ENCODE measurements around the gene OCA2. TPM values are rescaled to one million over a fixed set of nuclear protein-coding genes. Genes with fewer than 3 reads are reported as not detected.

Gene OCA2
- total and polyA plus RNA-seq, 11 donors: 0.04 to 0.10 (median 0.07) TPM; not detected in 8

- no peak overlapping the region for H3K27ac ChIP-seq
- 81 to 88% (median 86%) methylated on average over 10 of the region's 10 CpGs for WGBS, 4 donors
- no peak overlapping the region for H3K4me3 ChIP-seq
- no peak for ATAC-seq
- TF ChIP-seq, protein P1, sequence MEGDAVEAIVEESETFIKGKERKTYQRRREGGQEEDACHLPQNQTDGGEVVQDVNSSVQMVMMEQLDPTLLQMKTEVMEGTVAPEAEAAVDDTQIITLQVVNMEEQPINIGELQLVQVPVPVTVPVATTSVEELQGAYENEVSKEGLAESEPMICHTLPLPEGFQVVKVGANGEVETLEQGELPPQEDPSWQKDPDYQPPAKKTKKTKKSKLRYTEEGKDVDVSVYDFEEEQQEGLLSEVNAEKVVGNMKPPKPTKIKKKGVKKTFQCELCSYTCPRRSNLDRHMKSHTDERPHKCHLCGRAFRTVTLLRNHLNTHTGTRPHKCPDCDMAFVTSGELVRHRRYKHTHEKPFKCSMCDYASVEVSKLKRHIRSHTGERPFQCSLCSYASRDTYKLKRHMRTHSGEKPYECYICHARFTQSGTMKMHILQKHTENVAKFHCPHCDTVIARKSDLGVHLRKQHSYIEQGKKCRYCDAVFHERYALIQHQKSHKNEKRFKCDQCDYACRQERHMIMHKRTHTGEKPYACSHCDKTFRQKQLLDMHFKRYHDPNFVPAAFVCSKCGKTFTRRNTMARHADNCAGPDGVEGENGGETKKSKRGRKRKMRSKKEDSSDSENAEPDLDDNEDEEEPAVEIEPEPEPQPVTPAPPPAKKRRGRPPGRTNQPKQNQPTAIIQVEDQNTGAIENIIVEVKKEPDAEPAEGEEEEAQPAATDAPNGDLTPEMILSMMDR (IDR thresholded peaks at IDR 0.05): no peak
- no peak for TF ChIP-seq POLR2A (IDR thresholded peaks at IDR 0.05)
- H3K9me3 ChIP-seq: no peaks in the 10 kb centered on the region
- no peak for DNase-seq
- no peaks in the 10 kb centered on the region for H3K36me3 ChIP-seq
- H3K4me1 ChIP-seq: peaks cover 0 to 27% (median 17%) of the 10 kb centered on the region in 12 donors
- intact Hi-C loops (cut with DNase I): no loop called here
- peaks cover 0 to 44% (median 16%) of the 10 kb centered on the region in 9 donors for H3K27me3 ChIP-seq
Observed at GRCh38 chr15:28103831-28104230, 4.7 kb upstream of the OCA2 start.

DNA sequence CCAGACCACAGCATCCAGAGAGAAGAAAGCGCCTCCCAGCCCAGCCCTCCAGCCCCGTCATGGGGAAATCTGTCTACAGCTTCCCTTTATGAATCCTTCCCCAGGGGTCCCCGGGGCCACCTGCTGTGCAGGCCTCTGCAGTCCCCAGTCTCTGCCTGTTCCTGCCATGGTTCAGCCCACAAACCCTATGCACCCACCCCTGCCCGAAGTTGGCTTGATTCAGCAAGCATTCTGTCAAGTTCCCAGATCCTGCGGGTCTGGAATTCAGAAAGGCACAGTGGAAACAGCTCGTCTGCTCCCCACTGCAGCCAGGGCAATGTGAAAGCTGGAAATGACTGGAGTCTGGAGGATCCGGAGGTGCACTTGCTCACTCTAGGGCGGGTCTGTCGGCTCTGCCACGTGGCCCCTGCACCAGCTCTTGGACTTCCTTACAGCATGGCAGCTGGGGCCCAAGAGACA lies 2.9 kb upstream of the OCA2 start:
- H3K27me3 ChIP-seq: peaks cover 2 to 51% (median 16%) of the 10 kb centered on the region in 9 donors
- intact Hi-C loops (cut with DNase I): no loop called here
- no peak for DNase-seq
- no peaks in the 10 kb centered on the region for H3K36me3 ChIP-seq
- no peak for ATAC-seq
- peaks cover 0 to 26% (median 15%) of the 10 kb centered on the region in 12 donors for H3K4me1 ChIP-seq
- H3K27ac ChIP-seq: no peak overlapping the region
- H3K9me3 ChIP-seq: no peaks in the 10 kb centered on the region
- 75 to 83% (median 79%) methylated on average over 10 of the region's 10 CpGs for WGBS, 4 donors
- TF ChIP-seq, protein P1 (IDR thresholded peaks at IDR 0.05): no peak
- TF ChIP-seq POLR2A (IDR thresholded peaks at IDR 0.05): no peak
- H3K4me3 ChIP-seq: no peak overlapping the region

GRCh38 chr15:28101201-28101600 lies 2.1 kb upstream of the OCA2 start:
- DNase-seq (no peak), ATAC-seq (no peak)
- WGBS, 4 donors: 75 to 79% (median 77%) methylated on average over 8 of the region's 8 CpGs
- intact Hi-C loops (cut with DNase I): no loop called here
- H3K4me3 ChIP-seq: no peak overlapping the region
- H3K4me1 ChIP-seq: peaks cover 0 to 25% (median 14%) of the 10 kb centered on the region in 12 donors
- TF ChIP-seq, protein P1 (IDR thresholded peaks at IDR 0.05): no peak
- TF ChIP-seq POLR2A (IDR thresholded peaks at IDR 0.05): no peak
- no peak overlapping the region for H3K27ac ChIP-seq
- H3K36me3 ChIP-seq: no peaks in the 10 kb centered on the region
- peaks cover under 1 to 51% (median 7%) of the 10 kb centered on the region in 9 donors for H3K27me3 ChIP-seq
- H3K9me3 ChIP-seq: no peaks in the 10 kb centered on the region

GRCh38 chr15:28100516-28101195 lies 1.5 kb upstream of the OCA2 start:
- WGBS, 4 donors: 92 to 94% (median 93%) methylated on average over 8 to 20 of the region's 20 CpGs
- DNase-seq (peak in 1 of 5 donors; percentile 23), ATAC-seq (no peak)
- Histone ChIP-seq H3K36me3 (no peaks in the 10 kb centered on the region), H3K4me3 (no peak overlapping the region), H3K27ac (no peak overlapping the region), H3K27me3 (peaks cover 0 to 54% (median 7%) of the 10 kb centered on the region in 9 donors), H3K4me1 (peaks cover 0 to 28% (median 18%) of the 10 kb centered on the region in 12 donors), H3K9me3 (no peaks in the 10 kb centered on the region)
- intact Hi-C loops (cut with DNase I): no loop called here
- TF ChIP-seq, protein P1 (IDR thresholded peaks at IDR 0.05): no peak
- no peak for TF ChIP-seq POLR2A (IDR thresholded peaks at IDR 0.05)

Measured in heart left ventricle (tissue), 16 donors.